ACHN (cell line): ENCODE data around the gene NOL4L.
A peak's percentile ranks its signal among the peaks of the same experiment; 100 is the strongest.

ENCODE experiments used
- DNase-seq: peaks from one replicate; pipeline ENCODE4 v3.0.0-alpha.2; 2015
- in situ Hi-C: cut with HindIII; loops from 2 replicates; pipeline ENCODE4 v1.10.0; 2017; ENCODE audit warnings: low sequenced_read_pairs, low pct_ligation_motif_present, low pct_unique_long_range_greater_than_20kb

NOL4L gene

GRCh38 chr20:32440069-32440757 lies 144.9 kb downstream of the NOL4L start:
- in situ Hi-C loops: no loop called here
- no peak for DNase-seq

GRCh38 chr20:32439132-32439829 lies 145.9 kb downstream of the NOL4L start:
- in situ Hi-C loops: no loop called here
- peak; percentile 7 for DNase-seq

GRCh38 chr20:32438331-32438858 lies 146.7 kb downstream of the NOL4L start:
- in situ Hi-C loops: no loop called here
- DNase-seq: no peak

GRCh38 chr20:32437391-32438074 lies 147.6 kb downstream of the NOL4L start:
- peak; percentile 28 for DNase-seq
- in situ Hi-C loops: no loop called here

GRCh38 chr20:32436968-32437367 lies 148.2 kb downstream of the NOL4L start:
- no peak for DNase-seq
- in situ Hi-C loops: no loop called here

- no peak for DNase-seq
Measured at GRCh38 chr20:32436142-32436861, 148.8 kb downstream of the NOL4L start.

GRCh38 chr20:32435449-32436107 lies 149.6 kb downstream of the NOL4L start:
- no peak for DNase-seq
- in situ Hi-C loops: no loop called here

More at GRCh38 chr20:32436142-32436861, 148.8 kb downstream of the NOL4L start:
- in situ Hi-C loops: no loop called here

- in situ Hi-C loops: no loop called here
- DNase-seq: no peak
Measured at GRCh38 chr20:32434434-32434833, 150.7 kb downstream of the NOL4L start.

GRCh38 chr20:32433311-32434021 lies 151.7 kb downstream of the NOL4L start:
- no peak for DNase-seq
- in situ Hi-C loops: no loop called here

- in situ Hi-C loops: no loop called here
- DNase-seq: no peak
Measured at GRCh38 chr20:32432277-32432676, 152.9 kb downstream of the NOL4L start.

- DNase-seq: no peak
Measured at GRCh38 chr20:32431457-32431856, 153.7 kb downstream of the NOL4L start.

GRCh38 chr20:32429745-32430360 lies 155.3 kb downstream of the NOL4L start:
- in situ Hi-C loops: no loop called here
- no peak for DNase-seq

More at GRCh38 chr20:32431457-32431856, 153.7 kb downstream of the NOL4L start:
- in situ Hi-C loops: no loop called here

GRCh38 chr20:32429343-32429742 lies 155.8 kb downstream of the NOL4L start:
- in situ Hi-C loops: no loop called here

GRCh38 chr20:32427996-32428395 lies 157.1 kb downstream of the NOL4L start:
- in situ Hi-C loops: no loop called here
- no peak for DNase-seq

More at GRCh38 chr20:32429343-32429742, 155.8 kb downstream of the NOL4L start:
- no peak for DNase-seq

- in situ Hi-C loops: no loop called here
- no peak for DNase-seq
Measured at GRCh38 chr20:32421290-32421689, 163.8 kb downstream of the NOL4L start.

- in situ Hi-C loops: no loop called here
Measured at GRCh38 chr20:32418376-32418775, 166.8 kb downstream of the NOL4L start.

GRCh38 chr20:32416206-32416605 lies 168.9 kb downstream of the NOL4L start:
- in situ Hi-C loops: no loop called here

More at GRCh38 chr20:32418376-32418775, 166.8 kb downstream of the NOL4L start:
- DNase-seq: no peak

More at GRCh38 chr20:32416206-32416605, 168.9 kb downstream of the NOL4L start:
- DNase-seq: no peak
